ENCODE data around the gene ZNF177.

Gene ZNF177

DNA sequence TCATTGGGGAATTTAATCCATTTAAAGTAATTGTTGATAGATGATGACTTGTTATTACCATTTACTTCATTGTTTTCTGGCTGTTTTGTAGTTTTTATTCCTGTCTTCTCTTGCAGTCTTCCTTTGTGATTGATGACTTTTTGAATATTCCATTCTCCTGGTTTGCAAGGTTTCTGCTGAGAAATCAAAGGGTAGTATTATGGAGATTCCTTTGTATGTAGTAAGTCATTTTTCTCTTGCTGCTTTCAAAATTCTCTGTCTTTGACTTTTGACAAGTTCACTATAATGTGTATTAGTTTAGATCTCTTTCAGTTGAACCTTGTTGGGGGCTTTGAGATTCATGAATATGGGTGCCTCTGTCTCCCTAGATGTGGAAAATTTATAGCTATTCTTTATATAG is 32.8 kb upstream of the ZNF177 start:
- Histone ChIP-seq H3K9me2 (replicated peaks; ENCODE audit: insufficient read depth, low read length) (no peaks in the 10 kb centered on the region), H3F3A (ENCODE audit: insufficient read depth) (no peaks in the 10 kb centered on the region), H3K9ac (ENCODE audit: low read length) (no peak overlapping the region), H3K27me3 (ENCODE audit: low read length) (no peaks in the 10 kb centered on the region), H4K20me1 (ENCODE audit: low read depth, low read length) (no peaks in the 10 kb centered on the region), H2AFZ (ENCODE audit: low read depth, low read length, severe bottlenecking) (no peak overlapping the region), H3K4me3 (ENCODE audit: insufficient read depth, low read length, poor library complexity, severe bottlenecking) (no peak overlapping the region), H3K36me3 (ENCODE audit: low read length) (peaks cover 42% of the 10 kb centered on the region), H3K9me3 (ENCODE audit: insufficient read depth, low read length) (peaks cover 41% of the 10 kb centered on the region; the same call in 1 of the 2 replicates), H3K27ac (ENCODE audit: low read depth, low read length) (no peak overlapping the region), H3K79me2 (ENCODE audit: insufficient read depth, low read length) (peaks cover 19% of the 10 kb centered on the region), H3K4me2 (ENCODE audit: low read depth, low read length, poor library complexity, severe bottlenecking) (no peak overlapping the region)
- TF ChIP-seq EZH2phosphoT487 (conservative IDR thresholded peaks at IDR 0.05; ENCODE audit: low read length): no peak
- TF ChIP-seq, protein P1, sequence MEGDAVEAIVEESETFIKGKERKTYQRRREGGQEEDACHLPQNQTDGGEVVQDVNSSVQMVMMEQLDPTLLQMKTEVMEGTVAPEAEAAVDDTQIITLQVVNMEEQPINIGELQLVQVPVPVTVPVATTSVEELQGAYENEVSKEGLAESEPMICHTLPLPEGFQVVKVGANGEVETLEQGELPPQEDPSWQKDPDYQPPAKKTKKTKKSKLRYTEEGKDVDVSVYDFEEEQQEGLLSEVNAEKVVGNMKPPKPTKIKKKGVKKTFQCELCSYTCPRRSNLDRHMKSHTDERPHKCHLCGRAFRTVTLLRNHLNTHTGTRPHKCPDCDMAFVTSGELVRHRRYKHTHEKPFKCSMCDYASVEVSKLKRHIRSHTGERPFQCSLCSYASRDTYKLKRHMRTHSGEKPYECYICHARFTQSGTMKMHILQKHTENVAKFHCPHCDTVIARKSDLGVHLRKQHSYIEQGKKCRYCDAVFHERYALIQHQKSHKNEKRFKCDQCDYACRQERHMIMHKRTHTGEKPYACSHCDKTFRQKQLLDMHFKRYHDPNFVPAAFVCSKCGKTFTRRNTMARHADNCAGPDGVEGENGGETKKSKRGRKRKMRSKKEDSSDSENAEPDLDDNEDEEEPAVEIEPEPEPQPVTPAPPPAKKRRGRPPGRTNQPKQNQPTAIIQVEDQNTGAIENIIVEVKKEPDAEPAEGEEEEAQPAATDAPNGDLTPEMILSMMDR (IDR thresholded peaks at IDR 0.05; ENCODE audit: insufficient read depth, low read length, poor library complexity, severe bottlenecking): no peak

DNA sequence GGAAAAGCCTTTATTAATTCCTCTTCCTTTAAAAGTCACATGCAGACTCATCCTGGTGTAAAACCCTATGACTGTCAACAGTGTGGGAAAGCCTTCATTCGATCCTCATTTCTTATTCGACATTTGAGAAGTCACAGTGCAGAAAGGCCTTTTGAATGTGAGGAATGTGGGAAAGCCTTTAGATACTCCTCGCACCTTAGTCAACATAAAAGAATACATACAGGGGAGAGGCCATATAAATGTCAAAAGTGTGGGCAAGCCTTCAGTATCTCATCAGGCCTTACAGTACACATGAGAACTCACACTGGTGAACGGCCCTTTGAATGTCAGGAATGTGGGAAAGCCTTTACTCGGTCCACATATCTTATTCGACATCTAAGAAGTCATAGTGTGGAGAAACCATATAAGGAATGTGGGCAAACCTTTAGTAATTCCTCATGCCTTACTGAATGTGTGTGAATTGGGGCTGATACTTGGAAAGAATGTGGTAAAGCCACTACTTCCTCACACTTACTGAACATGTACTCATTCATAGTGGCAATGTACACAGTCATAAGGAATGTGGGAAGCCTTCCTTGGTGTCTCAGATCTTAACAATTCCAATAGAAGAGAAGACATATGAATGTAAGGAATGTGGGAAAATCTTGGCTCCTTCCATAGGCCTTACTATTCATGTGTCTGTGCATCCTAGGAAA is 20.1 kb upstream of the ZNF177 start:
- Histone ChIP-seq H3K9me3 (ENCODE audit: insufficient read depth, low read length) (peaks cover 62% of the 10 kb centered on the region), H3K4me3 (ENCODE audit: insufficient read depth, low read length, poor library complexity, severe bottlenecking) (no peak overlapping the region)

DNA sequence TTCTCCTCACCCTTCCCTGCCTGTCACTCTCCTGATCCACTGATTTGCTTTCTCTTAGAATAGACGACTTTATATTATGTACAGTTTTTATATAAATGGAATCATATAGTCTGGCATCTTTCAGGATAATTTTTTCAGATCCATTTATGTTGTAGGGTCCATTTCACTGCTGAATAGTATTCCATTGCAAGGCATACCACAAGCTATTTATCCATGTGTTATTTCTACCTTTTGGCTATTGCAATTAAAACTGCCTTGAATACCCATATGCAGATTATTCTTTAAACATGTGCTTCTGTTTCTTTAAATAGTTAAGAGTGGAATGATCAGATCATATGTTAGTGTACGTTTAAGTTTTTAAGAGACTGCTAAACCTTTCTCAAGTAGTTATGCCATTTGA is 17.8 kb upstream of the ZNF177 start:
- no peaks in the 10 kb centered on the region for H3K79me2 ChIP-seq (ENCODE audit: insufficient read depth, low read length)
- no peaks in the 10 kb centered on the region for H3K27me3 ChIP-seq (ENCODE audit: low read length)
- no peaks in the 10 kb centered on the region for H3F3A ChIP-seq (ENCODE audit: insufficient read depth)
- H3K9me2 ChIP-seq (replicated peaks; ENCODE audit: insufficient read depth, low read length): no peaks in the 10 kb centered on the region
- H3K9me3 ChIP-seq (ENCODE audit: insufficient read depth, low read length): peaks cover 45% of the 10 kb centered on the region
- peaks cover 35% of the 10 kb centered on the region for H3K36me3 ChIP-seq (ENCODE audit: low read length)
- no peak overlapping the region for H2AFZ ChIP-seq (ENCODE audit: low read depth, low read length, severe bottlenecking)
- no peak overlapping the region for H3K4me2 ChIP-seq (ENCODE audit: low read depth, low read length, poor library complexity, severe bottlenecking)
- no peak overlapping the region for H3K27ac ChIP-seq (ENCODE audit: low read depth, low read length)
- no peaks in the 10 kb centered on the region for H4K20me1 ChIP-seq (ENCODE audit: low read depth, low read length)
- no peak for TF ChIP-seq EZH2phosphoT487 (conservative IDR thresholded peaks at IDR 0.05; ENCODE audit: low read length)
- TF ChIP-seq, protein P1 (IDR thresholded peaks at IDR 0.05; ENCODE audit: insufficient read depth, low read length, poor library complexity, severe bottlenecking): no peak
- H3K4me3 ChIP-seq (ENCODE audit: insufficient read depth, low read length, poor library complexity, severe bottlenecking): no peak overlapping the region
- no peak overlapping the region for H3K9ac ChIP-seq (ENCODE audit: low read length)

More for the DNA sequence above, 20.1 kb upstream of the ZNF177 start:
- Histone ChIP-seq H3F3A (ENCODE audit: insufficient read depth) (no peaks in the 10 kb centered on the region), H3K27me3 (ENCODE audit: low read length) (no peaks in the 10 kb centered on the region), H3K27ac (ENCODE audit: low read depth, low read length) (no peak overlapping the region), H3K79me2 (ENCODE audit: insufficient read depth, low read length) (no peaks in the 10 kb centered on the region), H3K9ac (ENCODE audit: low read length) (no peak overlapping the region), H2AFZ (ENCODE audit: low read depth, low read length, severe bottlenecking) (no peak overlapping the region), H3K4me2 (ENCODE audit: low read depth, low read length, poor library complexity, severe bottlenecking) (no peak overlapping the region), H3K36me3 (ENCODE audit: low read length) (peaks cover 51% of the 10 kb centered on the region), H4K20me1 (ENCODE audit: low read depth, low read length) (no peaks in the 10 kb centered on the region), H3K9me2 (replicated peaks; ENCODE audit: insufficient read depth, low read length) (no peaks in the 10 kb centered on the region)
- TF ChIP-seq, protein P1 (IDR thresholded peaks at IDR 0.05; ENCODE audit: insufficient read depth, low read length, poor library complexity, severe bottlenecking): no peak

Data from SU-DHL-6 (cell line).